ENCODE results near the gene DCAF11.

GRCh38 chr14:24122898-24123297 lies 8.3 kb downstream of the DCAF11 start:
- no peak for TF ChIP-seq POLR2A (IDR thresholded peaks at IDR 0.05)
- TF ChIP-seq, protein P1, sequence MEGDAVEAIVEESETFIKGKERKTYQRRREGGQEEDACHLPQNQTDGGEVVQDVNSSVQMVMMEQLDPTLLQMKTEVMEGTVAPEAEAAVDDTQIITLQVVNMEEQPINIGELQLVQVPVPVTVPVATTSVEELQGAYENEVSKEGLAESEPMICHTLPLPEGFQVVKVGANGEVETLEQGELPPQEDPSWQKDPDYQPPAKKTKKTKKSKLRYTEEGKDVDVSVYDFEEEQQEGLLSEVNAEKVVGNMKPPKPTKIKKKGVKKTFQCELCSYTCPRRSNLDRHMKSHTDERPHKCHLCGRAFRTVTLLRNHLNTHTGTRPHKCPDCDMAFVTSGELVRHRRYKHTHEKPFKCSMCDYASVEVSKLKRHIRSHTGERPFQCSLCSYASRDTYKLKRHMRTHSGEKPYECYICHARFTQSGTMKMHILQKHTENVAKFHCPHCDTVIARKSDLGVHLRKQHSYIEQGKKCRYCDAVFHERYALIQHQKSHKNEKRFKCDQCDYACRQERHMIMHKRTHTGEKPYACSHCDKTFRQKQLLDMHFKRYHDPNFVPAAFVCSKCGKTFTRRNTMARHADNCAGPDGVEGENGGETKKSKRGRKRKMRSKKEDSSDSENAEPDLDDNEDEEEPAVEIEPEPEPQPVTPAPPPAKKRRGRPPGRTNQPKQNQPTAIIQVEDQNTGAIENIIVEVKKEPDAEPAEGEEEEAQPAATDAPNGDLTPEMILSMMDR (IDR thresholded peaks at IDR 0.05), result no peak

All from upper lobe of left lung (tissue), 4 donors.